DMS53 treated with DMSO at 0.1 percent for 48 hours (cell line): Measurements from ENCODE around the gene RCCD1.

Source experiments
- DNase-seq: peaks from one replicate; lab custom pipeline; 2025; ENCODE audit not compliant: unreplicated experiment; lab: John Stamatoyannopoulos, UW

RCCD1 gene

DNA sequence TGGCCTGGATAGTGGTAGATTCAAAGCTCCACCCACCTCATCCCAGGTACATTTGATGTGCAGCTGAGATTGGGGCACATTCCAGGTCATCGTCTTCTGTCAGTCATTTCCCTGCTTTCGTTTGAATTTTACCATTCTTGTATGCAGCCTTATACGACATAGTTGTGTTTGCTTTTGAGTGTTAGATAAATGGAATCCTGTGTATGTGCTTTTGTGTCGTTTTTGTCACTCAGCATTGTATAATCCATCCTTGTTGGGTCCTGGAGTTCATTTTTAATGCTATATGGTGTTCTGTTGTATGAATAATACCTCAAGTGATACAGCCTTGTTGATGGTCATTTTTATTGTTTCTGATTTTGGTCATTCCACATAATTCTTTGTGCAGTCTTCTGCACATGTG, 7.3 kb downstream of the RCCD1 start:
- no peak for DNase-seq

GRCh38 chr15:90966262-90966661, 11.6 kb downstream of the RCCD1 start:
- no peak for DNase-seq

GRCh38 chr15:90967206-90967605, 12.5 kb downstream of the RCCD1 start:
- no peak for DNase-seq

GRCh38 chr15:90968434-90968833, 13.8 kb downstream of the RCCD1 start:
- no peak for DNase-seq

- no peak for DNase-seq
These were observed 15.6 kb downstream of the RCCD1 start for GRCh38 chr15:90970274-90970673.

DNA sequence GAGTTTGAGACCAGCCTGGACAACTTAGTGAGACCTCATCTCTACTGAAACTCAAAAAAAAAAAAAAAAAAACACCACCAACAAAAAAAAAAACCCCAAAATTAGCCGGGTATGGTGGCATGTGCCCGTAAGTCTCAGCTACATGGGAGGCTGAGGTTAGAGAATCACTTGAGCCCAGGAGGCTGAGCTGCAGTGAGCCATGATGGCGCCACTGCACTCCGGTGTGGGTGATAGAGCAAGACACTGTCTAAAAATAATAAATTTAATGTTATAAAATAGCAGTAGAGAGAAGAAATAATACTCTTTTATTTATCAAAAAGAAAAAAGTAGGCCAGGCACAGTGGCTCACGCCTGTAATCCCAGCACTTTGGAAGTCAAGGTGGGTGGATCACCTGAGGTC, 17.4 kb downstream of the RCCD1 start:
- DNase-seq, result no peak

GRCh38 chr15:90974216-90974615, 19.5 kb downstream of the RCCD1 start:
- DNase-seq, result no peak

- peak; percentile 2 for DNase-seq
These were observed 24.9 kb downstream of the RCCD1 start for GRCh38 chr15:90979582-90979981.

DNA sequence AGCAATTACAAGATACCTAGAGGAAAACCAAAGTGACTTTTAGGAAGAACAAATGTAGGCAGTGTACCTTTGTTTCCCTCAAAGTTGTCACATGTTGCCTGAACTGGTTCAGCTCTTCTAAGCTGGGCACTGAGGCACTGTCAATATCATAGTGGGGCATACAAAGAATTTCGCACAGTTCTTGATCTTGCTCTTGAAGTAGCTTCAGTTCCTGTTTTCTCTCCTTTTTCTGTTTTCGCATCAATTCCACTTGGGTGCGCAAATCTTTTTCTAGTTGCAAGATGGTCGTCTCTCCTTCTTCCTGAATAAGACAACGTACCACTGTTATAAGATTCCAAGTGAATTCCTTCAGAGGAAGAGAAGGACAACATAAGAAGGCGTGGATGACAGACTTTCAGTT, 27.0 kb downstream of the RCCD1 start:
- DNase-seq, result no peak

GRCh38 chr15:90982135-90982534, 27.5 kb downstream of the RCCD1 start:
- DNase-seq, result no peak

DNA sequence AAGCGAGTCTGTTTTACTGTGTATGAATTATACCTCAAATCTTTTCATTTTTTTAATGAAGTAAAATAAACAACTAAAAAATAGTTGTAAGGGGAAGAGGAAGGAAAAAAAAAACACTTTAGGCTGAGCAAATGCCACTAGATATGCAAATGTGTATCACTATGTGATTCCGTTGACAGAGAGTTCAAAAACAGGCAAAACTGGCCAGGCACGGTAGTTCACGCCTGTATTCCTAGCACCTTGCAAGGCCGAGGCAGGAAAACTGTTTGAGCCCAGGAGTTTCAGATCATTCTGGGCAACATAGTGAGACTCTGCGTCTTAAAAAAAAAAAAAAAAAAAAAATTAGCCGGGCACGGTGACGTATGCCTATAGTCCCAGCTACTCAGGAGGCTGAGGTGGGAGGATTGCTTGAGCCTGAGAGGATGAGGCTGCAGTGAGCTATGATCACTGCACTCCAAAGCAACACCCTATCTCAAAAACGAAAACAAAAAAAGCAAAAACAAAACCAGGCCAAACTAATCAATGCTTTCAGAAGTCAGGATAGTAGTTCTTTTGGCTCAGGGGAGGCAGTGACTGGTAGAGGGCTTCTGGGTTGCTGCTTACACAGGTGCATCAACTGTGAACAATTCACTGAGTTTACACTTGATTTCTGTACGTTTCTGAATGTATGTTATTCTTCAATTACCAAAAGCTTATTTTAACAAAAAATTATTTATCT, 32.3 kb downstream of the RCCD1 start:
- DNase-seq, result no peak

- DNase-seq, result no peak
These were observed 33.0 kb downstream of the RCCD1 start for GRCh38 chr15:90987561-90988141.

DNA sequence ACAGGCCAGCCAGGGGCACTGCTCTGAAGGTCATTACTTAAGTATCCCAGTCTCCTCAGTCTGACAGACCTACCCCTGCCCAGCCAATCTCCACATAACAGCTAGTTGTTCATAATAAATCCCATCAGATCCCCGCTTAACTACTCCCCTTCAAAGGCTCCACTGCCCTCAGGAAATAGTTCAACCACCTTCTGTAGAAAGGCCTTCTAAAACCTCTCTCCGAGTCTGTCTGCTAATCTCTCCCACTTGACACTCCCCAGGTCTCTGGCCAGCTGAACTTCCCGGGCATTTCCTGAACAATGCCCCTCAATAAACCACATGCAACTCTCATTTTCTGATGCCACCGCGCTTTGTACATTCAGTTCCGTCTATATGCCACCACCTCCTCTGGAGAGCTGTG, 33.6 kb downstream of the RCCD1 start:
- no peak for DNase-seq

GRCh38 chr15:90989040-90989768, 34.5 kb downstream of the RCCD1 start:
- no peak for DNase-seq

DNA sequence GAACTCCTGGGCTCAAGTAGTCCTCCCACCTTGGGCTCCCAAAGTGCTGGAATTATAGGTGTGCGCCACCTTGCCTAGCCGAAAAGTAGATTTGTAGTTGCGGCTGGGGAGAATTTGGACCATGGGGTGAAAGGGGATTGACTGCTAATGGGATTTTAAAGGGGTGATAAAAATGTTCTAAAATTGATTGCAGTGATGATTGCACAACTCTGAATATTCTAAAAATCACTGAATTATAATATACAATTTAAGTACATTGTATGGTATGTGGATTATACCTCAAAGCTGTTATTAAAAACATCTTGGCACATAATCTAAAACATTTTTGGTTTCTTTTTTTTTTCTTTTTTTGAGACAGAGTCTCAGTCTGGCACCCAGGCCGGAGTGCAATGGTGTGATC, 35.8 kb downstream of the RCCD1 start:
- DNase-seq, result no peak

DNA sequence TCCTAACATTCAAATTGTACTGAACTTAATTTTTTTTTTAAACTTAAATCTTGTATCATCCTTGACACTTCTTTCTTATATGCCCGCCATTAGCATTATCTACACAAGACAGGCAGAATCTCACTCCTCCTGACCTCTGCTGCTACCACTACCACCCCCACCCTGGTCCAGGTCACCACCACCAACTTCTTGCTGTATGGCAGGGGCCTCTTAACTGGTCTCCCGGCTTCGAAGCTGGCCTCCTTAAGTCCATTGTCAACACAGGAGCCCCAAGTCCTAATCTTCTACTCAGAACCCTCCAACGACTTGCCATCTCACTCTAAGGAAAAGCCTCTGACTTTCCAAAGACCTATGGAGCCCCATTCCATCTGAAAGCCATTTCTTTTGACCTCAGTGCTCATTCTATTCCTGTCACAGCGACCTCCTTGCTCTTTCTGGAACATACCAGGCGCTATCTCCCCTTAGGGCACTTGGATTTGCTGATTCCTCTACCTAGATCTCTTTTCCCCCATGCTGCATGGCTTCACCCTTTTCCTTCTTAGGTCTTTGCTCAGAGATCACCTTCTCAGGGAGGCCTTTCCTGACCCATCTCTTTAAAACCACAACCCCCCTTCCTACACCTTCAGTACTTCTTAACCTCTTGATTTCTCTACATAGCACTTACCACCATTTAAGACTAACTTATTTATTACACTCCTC, 37.1 kb downstream of the RCCD1 start:
- no peak for DNase-seq

DNA sequence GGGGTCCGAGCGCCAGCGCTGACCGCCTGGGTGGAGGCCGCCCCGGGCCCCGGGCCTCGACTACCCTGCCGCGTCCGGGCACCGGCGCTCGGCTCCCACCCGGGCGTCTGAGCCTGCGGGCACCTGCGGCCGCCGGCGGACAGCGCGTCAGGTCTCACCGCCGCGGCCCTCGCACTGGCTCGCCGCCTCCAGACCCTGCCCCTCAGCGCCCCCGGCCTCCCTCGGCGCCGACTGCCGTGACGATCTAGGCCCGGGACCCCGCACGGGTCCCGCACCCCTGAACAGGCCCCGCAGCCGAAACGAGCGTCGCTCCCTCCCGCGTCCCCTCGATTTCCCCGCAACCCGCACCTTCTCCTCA, 39.4 kb downstream of the RCCD1 start:
- DNase-seq, result no peak

DNA sequence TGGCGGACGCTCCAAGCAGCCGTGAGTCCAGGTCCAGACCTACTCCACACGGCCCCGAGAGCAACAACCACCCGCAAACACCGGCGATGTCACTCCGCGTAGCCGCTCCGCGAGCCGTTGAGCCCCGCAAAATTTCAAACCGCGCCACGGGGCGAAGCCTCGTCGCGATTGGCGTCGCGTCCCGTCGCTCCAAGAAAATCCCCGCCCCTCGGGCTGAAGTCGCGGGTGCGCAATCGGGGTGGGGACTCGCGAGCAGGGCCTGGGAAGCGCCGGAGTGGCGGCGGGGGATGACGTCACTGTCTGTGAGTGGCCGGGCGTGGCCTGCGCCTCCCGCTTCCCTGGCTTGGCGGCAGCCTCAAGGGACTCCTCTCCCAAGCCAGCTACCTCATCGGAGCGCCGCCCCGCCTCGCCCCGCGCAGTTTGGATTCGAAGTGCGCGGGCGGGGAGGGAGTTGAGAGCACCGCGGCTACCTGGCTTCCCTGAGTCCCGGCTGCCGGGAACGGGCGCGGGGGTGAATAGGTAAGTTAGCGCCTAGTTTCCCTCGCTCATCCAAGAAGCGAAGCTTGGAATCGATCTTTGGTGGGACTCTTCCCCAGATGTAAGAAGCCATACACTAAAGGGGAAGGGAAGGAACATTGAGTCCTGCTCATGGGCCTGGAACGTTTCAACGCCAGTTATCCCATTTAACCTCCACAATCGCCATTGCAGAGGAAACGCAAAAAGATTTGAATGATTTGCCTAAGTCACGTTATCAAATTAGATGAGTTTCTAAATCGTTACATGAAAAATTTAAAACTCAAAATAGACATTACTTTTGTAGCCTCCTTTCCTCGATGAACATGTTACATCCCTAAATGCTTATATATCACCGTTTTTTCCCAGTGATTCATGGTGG, 40.0 kb downstream of the RCCD1 start, which contains the start of gene PRC1:
PRC1 (minus strand) TSS at position 119 of the 895 bp plus-strand sequence; CDS start at position 1, 118 bp downstream.
- peak; percentile 86 for DNase-seq

DNA sequence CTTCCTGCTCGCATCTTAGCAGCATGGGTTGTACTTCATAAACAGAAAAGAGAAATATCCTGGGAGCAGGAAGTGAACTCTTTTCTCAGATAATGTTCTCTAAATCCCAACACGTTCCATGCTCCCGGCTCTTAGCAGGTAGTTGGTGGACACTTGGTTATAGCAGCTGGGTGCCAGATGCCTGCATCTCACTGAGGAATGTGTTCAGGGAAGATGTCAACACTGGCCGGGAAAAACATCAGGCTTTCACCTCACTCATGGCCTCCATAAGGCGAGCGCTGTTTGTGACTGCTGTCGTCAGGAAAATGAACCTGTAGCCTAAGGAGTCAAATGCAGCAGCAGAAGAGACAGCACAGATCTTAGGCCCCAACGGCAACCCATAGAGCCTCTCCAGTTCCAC, 44.1 kb downstream of the RCCD1 start:
- no peak for DNase-seq

DNA sequence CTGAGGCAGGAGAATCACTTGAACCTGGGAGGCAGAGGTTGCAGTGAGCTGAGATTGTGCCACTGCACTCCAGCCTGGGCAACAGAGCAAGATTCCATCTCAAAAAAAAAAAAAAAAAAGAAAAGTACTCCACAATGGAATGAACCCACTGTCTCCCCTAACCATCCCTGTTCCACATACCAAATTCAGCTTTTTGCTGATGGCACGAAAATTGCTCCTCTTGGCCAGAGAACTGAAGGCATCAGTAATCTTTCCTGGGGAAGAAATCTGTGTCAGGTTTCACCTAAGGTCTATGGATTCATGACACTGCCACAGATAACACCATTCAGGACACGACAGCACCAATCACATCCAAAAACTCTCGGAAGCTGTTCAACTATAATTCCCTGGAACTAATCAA, 46.5 kb downstream of the RCCD1 start:
- no peak for DNase-seq

DNA sequence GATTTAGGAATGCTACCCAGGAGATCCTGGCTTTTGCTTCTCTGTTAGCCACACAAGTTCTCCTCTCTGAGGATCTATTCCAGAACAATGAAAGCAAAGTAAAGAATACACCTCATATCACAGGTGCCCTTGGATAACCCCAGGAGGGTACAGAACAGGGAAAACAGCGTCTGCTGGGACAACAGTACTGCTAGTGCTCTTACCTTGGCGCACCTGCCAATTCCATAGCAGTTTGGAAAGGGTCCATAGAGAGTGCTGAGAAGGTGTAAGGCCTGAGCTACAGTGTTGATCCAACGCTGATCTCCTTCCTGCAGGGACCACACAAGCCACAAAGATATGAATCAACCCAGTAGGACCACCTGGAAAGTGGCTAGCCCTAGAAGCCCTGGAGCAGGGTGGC, 52.6 kb downstream of the RCCD1 start:
- no peak for DNase-seq
